ENCODE measurements around the gene PLLP. TPM values are rescaled to one million over a fixed set of nuclear protein-coding genes. Genes with fewer than 3 reads are reported as not detected.
A peak's percentile ranks its signal among the peaks of the same experiment; 100 is the strongest.

PLLP gene, protein sequence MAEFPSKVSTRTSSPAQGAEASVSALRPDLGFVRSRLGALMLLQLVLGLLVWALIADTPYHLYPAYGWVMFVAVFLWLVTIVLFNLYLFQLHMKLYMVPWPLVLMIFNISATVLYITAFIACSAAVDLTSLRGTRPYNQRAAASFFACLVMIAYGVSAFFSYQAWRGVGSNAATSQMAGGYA
- 10 to 100 TPM in 2 of 8 experiments, 1 to 10 TPM in 6; 1.3 to 52.6 (median 1.6) TPM for total RNA-seq

DNA sequence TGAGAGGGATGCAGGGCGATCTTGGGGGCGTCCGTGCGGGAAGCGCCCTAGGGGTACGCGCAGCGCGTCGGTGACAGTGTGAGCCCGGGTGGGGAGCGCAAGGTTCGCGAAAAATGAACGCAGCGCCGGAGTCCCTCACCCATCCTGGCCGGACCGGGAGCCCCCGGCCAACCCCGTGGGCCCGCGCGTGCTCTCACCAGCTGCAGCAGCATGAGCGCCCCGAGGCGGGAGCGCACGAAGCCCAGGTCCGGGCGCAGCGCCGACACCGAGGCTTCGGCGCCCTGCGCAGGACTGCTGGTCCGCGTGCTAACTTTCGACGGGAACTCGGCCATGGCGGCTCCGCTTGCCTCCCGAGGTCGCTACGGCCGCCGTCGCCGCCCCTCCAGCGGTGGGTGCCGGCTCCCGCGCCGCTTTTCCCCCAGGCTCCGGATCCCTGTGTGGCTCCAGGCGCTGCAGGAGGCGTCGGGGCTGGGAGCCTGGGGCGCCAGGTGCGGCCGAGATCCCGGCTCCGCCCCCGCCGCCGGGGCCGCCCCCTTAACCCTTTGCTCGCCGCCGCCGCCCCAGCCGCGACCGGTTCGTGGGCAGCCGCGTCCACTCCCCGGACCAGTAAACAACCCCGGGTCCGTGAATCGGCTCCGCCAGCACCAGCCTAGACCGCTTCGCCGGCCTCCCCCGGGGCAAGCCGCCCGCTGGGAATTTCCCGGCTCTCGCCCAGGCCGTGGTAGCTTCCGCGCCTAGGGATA lies at the start of gene PLLP:
Gene PLLP, minus strand, starts transcription at position 464 of the 743 bp plus-strand sequence. Its CDS starts 132 bp downstream, at position 332.
- in situ Hi-C loops (cut with MboI; ENCODE audit: low pct_unique_long_range_greater_than_20kb in 2 of 9, low sequenced_read_pairs in 9 of 9, unreplicated experiment in 9 of 9), result no loop called here
- Histone ChIP-seq H3K4me1 (replicated peaks in 1 of 2) (no peaks in the 10 kb centered on the region), H3K27ac (no peak within 1 kb of the TSS), H3K4me3 (peak within 1 kb of the TSS; percentile 36 to 58 (median 43))
- 0% methylated on average over 5 to 7 of the region's 95 CpGs; no CpG with 5 or more reads in 7 of the 10 experiments for WGBS, 10 experiments
- peak; percentile 62 to 89 (median 76) for ATAC-seq (replicated peaks in 6 of 8)

DNA sequence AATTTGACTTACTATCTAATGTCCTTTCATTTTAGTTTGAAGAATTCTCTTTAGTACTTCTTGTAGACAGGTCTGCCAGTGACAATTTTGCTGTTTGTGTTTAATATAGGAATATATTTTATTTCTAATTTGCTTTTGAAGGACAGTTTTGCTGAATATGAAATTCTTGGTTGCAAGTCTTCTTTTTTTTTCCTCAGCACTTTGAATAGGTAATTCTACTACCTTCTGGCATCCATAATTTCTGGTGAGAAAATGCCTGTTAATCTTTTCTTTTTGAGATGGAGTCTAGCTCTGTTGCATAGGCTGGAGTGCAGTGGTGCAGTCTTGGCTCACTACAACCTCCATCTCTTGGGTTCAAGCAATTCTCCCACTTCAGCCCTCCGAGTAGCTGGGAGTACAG lies 48.9 kb upstream of the PLLP start:
- in situ Hi-C loops (cut with MboI; ENCODE audit: low pct_unique_long_range_greater_than_20kb in 2 of 9, low sequenced_read_pairs in 9 of 9, unreplicated experiment in 9 of 9), result no loop called here
- no peak overlapping the region for H3K27ac ChIP-seq
- WGBS, 10 experiments, result 67 to 100% (median 89%) methylated on average over 1 of the region's 1 CpG; no CpG with 5 or more reads in 7 of the 10 experiments
- no peak overlapping the region for H3K4me3 ChIP-seq
- H3K4me1 ChIP-seq (replicated peaks in 1 of 2), result no peaks in the 10 kb centered on the region
- no peak for ATAC-seq (replicated peaks in 6 of 8)

DNA sequence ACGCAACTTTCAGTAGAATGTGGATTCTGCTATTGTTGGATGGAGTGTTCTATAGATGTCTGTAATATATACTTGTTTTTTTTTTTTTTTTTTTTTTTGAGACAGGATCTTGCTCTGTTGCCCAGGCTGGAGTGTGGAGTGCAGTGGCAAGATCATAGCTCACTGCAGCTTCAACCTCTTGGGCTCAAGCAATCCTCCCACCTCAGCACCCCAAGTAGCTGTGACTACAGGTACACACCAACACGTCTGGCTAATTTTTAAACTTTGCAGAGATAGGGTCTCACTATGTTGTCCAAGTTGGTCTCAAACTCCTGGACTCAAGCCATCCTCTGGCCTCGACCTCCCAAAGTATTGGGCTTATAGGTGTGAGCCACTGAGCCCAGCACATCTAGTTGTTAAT lies 46.9 kb upstream of the PLLP start:
- no peaks in the 10 kb centered on the region for H3K4me1 ChIP-seq (replicated peaks in 1 of 2)
- no peak overlapping the region for H3K4me3 ChIP-seq
- no peak for ATAC-seq (replicated peaks in 6 of 8)
- in situ Hi-C loops (cut with MboI; ENCODE audit: low pct_unique_long_range_greater_than_20kb in 2 of 9, low sequenced_read_pairs in 9 of 9, unreplicated experiment in 9 of 9), result no loop called here
- H3K27ac ChIP-seq, result no peak overlapping the region
- WGBS, 10 experiments, result 10 to 100% (median 69%) methylated on average over 1 to 3 of the region's 3 CpGs

DNA sequence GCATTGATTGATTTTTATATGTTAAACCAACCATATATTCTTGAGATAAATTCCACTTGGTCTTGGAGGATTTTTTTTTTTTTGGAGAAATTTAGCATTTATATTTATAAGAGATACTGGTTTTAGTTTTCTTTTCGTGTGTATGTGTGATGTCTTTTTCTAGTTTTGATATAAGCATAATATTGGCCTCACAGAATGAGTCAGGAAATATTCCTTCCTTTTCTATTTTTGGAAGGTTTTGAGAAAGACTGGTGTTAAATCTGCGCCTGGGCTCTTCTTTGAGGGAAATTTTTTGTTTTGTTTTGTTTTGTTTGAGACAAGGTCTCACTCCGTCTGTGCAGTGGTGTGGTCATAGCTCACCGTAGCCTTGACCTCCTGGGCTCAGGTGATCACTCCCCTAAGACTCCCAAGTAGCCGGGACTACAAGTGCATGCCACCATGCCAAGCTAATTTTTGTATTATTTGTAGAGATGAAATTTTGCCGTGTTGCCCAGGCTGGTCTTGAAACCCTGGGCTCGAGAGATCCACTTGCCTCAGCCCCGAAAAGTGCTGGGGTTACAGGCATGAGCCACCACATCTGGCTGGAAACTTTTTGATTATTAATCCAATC lies 45.4 kb upstream of the PLLP start:
- in situ Hi-C loops (cut with MboI; ENCODE audit: low pct_unique_long_range_greater_than_20kb in 2 of 9, low sequenced_read_pairs in 9 of 9, unreplicated experiment in 9 of 9), result no loop called here
- Histone ChIP-seq H3K4me1 (replicated peaks in 1 of 2) (no peaks in the 10 kb centered on the region), H3K4me3 (no peak overlapping the region), H3K27ac (no peak overlapping the region)
- WGBS, 10 experiments, result 33 to 95% (median 75%) methylated on average over 1 to 8 of the region's 8 CpGs; no CpG with 5 or more reads in 1 of the 10 experiments
- ATAC-seq (replicated peaks in 6 of 8), result no peak

DNA sequence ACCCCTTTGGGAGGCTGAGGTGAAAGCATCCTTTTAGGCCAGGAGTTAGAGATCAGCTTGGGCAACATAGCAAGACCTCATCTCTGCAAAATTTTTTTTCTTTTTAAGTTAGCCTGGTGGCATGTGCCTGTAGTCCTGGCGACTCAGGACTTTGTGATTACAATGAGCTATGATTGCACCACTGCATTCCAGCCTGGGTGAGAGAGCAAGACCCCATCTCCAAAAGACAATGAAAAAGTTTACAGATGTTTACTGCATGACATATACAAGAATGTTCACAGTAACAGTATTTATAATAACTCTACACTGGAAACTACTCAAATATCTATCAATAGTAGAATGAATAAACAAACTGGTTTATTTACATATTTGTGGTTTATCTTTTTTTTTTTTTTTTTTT lies 41.0 kb upstream of the PLLP start:
- Histone ChIP-seq H3K27ac (no peak overlapping the region), H3K4me1 (replicated peaks in 1 of 2) (no peaks in the 10 kb centered on the region), H3K4me3 (no peak overlapping the region)
- WGBS, 10 experiments, result 29 to 100% (median 49%) methylated on average over 1 of the region's 1 CpG; no CpG with 5 or more reads in 4 of the 10 experiments
- in situ Hi-C loops (cut with MboI; ENCODE audit: low pct_unique_long_range_greater_than_20kb in 2 of 9, low sequenced_read_pairs in 9 of 9, unreplicated experiment in 9 of 9), result no loop called here
- ATAC-seq (replicated peaks in 6 of 8), result no peak

DNA sequence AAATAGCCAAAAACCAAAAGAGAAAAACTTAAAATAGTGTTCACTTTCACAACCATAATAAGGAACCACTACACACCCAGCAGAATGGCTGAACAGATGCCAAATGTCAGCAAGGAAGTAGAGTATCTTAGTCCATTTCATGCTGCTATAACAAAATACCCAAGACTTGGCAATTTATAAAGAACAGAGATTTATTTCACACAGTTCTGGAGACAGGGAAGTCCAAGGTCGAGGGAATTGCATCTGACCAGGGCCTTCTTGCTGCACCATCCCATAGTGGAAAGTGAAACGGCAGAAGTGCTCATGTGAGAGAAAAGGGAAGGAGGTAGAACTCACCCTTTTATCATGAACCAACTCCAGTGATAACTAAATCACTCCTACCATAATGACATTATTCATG lies 40.3 kb upstream of the PLLP start:
- no peak overlapping the region for H3K27ac ChIP-seq
- WGBS, 10 experiments, result 18 to 90% (median 69%) methylated on average over 1 to 2 of the region's 2 CpGs; no CpG with 5 or more reads in 2 of the 10 experiments
- no peaks in the 10 kb centered on the region for H3K4me1 ChIP-seq (replicated peaks in 1 of 2)
- H3K4me3 ChIP-seq, result no peak overlapping the region
- in situ Hi-C loops (cut with MboI; ENCODE audit: low pct_unique_long_range_greater_than_20kb in 2 of 9, low sequenced_read_pairs in 9 of 9, unreplicated experiment in 9 of 9), result loop anchor here in 3 of 9 experiments (25.0 kb wide), 2 partner anchors 88 to 188 kb away; partner anchors contain the start of gene CCL17 (in 2 of the 3)
- ATAC-seq (replicated peaks in 6 of 8), result no peak

DNA sequence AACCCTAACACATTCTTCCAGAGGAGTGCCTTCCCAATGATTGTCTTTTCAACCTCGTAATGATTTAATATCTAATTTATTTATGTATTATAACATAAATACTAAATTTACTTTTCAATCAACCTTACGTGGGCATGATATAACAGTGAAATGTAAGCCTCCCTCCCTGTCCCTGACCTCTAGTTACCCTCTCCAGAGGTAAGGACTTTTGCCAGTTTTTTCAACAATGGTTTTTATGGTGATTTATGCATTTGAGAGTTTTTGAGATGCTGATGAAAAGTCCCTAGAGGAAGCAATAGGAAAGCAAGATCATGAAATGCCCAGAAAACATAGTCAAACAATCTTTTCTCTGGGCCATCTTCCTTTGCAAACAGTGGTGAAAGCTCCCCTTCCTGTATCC lies 35.2 kb upstream of the PLLP start:
- ATAC-seq (replicated peaks in 6 of 8), result no peak
- 49 to 80% (median 62%) methylated on average over 1 to 2 of the region's 2 CpGs; no CpG with 5 or more reads in 3 of the 10 experiments for WGBS, 10 experiments
- H3K4me3 ChIP-seq, result no peak overlapping the region
- no peak overlapping the region for H3K27ac ChIP-seq
- in situ Hi-C loops (cut with MboI; ENCODE audit: low pct_unique_long_range_greater_than_20kb in 2 of 9, low sequenced_read_pairs in 9 of 9, unreplicated experiment in 9 of 9), result loop anchor here in 3 of 9 experiments (25.0 kb wide), 2 partner anchors 93 to 193 kb away; partner anchors contain the start of gene CCL17 (in 2 of the 3)
- peaks cover 0 to 5% of the 10 kb centered on the region in 2 donors for H3K4me1 ChIP-seq (replicated peaks in 1 of 2)

DNA sequence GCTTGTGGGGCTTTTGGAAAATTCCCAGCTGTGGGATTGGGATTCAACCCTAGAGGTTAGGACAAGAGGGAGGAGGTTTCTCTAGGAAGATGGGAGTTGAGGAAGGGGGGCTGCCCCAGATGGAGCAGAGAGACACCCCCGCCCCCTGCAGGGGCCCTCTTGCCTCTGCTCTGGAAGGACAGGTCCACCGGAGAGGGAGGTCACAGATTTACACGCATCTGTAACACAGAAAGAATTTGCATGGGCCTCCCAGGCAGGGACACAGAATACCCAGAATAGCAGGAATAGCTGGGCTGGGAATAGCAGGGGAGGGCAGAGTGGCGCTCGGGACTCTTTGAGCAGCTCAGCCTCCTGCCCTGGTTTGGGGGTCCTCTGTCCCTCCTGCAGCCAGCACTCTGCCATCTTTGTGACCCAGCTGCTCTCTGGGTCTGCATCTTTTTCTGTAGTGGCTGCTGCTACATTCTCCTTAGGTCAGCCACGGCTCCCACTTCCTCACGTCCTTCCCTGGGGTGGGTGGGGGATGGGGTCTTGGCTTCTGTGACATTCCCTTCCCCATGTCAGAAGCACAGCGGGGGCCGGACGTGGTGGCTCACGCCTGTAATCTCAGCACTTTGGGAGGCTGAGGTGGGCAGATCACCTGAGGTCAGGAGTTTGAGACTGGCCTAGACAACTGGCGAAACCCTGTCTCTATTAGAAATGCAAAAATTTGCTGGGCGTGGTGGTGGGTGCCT lies 33.9 kb upstream of the PLLP start:
- in situ Hi-C loops (cut with MboI; ENCODE audit: low pct_unique_long_range_greater_than_20kb in 2 of 9, low sequenced_read_pairs in 9 of 9, unreplicated experiment in 9 of 9), result loop anchor here in 3 of 9 experiments (25.0 kb wide), 2 partner anchors 94 to 194 kb away; partner anchors contain the start of gene CCL17 (in 2 of the 3)
- Histone ChIP-seq H3K27ac (peak overlapping the region in 1 of 2 donors; percentile 37), H3K4me3 (no peak overlapping the region), H3K4me1 (replicated peaks in 1 of 2) (peaks cover 0 to 5% of the 10 kb centered on the region in 2 donors)
- ATAC-seq (replicated peaks in 6 of 8), result peak; percentile 37 to 73 (median 65)
- 10 to 49% (median 27%) methylated on average over 2 to 7 of the region's 13 CpGs; no CpG with 5 or more reads in 5 of the 10 experiments for WGBS, 10 experiments

DNA sequence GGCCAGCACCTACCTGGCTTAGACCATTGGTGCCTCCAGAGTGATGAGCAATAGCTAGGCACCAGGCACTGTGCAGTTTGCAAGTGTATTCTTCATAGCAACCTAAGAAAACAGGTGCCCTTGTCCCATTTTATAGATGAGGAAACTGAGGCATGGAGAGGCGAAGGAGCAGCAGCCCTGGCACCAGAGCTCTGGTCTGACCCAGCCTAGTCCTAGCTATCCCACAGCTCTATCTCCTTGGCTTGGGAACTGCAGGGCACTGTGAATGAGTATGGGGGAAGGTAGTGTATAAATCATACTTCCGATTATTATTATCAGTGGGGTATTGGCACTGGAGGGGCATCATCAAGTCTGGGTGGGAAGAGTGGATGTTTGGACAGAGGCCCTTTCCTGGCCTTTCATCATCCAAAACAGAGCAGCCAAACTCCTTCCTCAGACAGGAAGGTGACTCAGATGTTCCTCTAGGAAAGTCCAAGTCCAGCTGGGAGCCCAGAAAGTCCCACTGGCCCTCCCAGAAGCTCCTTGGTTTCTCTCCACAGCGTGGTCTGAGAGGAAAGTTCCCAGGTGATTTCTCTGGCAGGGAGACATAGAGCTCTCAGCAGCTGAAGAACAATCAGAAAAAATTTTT lies 32.0 kb upstream of the PLLP start:
- Histone ChIP-seq H3K27ac (no peak overlapping the region), H3K4me1 (replicated peaks in 1 of 2) (peaks cover 0 to 5% of the 10 kb centered on the region in 2 donors), H3K4me3 (no peak overlapping the region)
- 0 to 100% (median 87%) methylated on average over 1 to 3 of the region's 3 CpGs; no CpG with 5 or more reads in 4 of the 10 experiments for WGBS, 10 experiments
- in situ Hi-C loops (cut with MboI; ENCODE audit: low pct_unique_long_range_greater_than_20kb in 2 of 9, low sequenced_read_pairs in 9 of 9, unreplicated experiment in 9 of 9), result loop anchor here in 3 of 9 experiments (25.0 kb wide), 2 partner anchors 96 to 196 kb away; partner anchors contain the start of gene CCL17 (in 2 of the 3)
- peak in 2 of 8 experiments; percentile 38 to 68 for ATAC-seq (replicated peaks in 6 of 8)

DNA sequence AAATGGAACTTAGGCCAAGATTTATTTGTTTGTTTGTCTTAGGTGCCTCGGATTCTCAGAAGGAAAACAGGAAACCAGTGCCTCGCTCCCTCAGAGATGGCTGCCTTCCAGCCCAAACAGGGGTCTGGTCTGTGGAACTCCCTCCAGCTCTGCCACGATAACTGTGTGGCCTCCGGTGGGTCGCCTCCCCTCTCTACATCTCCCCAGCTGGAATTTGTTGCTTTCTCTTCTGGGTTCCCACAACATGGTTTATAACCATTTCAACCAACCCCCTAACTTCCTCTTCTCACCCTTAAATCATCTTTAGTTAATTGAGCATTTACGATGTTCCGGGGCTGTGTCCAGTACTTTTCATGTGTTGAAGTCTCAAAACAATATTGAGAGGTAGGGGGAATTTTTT lies 30.9 kb upstream of the PLLP start:
- in situ Hi-C loops (cut with MboI; ENCODE audit: low pct_unique_long_range_greater_than_20kb in 2 of 9, low sequenced_read_pairs in 9 of 9, unreplicated experiment in 9 of 9), result loop anchor here in 3 of 9 experiments (25.0 kb wide), 2 partner anchors 97 to 197 kb away; partner anchors contain the start of gene CCL17 (in 2 of the 3)
- H3K4me1 ChIP-seq (replicated peaks in 1 of 2), result peaks cover 0 to 5% of the 10 kb centered on the region in 2 donors
- no peak overlapping the region for H3K4me3 ChIP-seq
- no peak for ATAC-seq (replicated peaks in 6 of 8)
- WGBS, 10 experiments, result 43 to 100% (median 82%) methylated on average over 1 to 7 of the region's 7 CpGs; no CpG with 5 or more reads in 3 of the 10 experiments
- H3K27ac ChIP-seq, result no peak overlapping the region

DNA sequence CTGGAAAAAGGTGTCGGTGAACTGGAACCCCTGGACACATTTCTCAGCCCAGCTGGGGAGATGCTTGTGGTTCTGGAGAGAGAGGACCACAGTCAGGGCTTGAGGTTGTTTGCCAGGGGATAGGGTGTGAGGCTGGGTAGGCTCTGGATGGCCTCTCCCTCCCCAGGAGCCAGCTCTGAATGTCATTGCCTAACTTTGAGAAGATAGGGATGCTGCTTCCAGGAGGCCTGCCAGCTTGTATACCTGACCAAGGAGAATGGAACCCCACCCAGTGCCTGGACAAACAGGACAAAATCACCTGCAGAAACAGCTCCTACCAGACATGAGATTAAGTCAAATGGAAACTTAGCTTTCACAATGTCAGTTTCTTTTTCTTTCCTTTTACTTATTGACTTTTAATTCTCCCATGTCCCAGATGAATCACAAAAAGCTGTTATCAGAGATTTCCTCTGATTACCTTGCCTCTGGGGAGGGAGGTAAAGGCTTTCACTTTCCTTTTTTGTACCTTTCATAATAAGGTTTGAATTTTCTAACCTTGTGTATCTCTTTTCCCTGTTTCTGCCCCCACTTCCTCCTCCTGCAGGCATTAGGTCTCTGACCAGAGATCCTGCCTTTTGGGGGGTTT lies 29.8 kb upstream of the PLLP start:
- Histone ChIP-seq H3K4me1 (replicated peaks in 1 of 2) (peaks cover 0 to 5% of the 10 kb centered on the region in 2 donors), H3K27ac (no peak overlapping the region), H3K4me3 (no peak overlapping the region)
- ATAC-seq (replicated peaks in 6 of 8), result peak in 1 of 8 experiments; percentile 14
- WGBS, 10 experiments, result 57 to 92% (median 80%) methylated on average over 1 of the region's 1 CpG; no CpG with 5 or more reads in 7 of the 10 experiments
- in situ Hi-C loops (cut with MboI; ENCODE audit: low pct_unique_long_range_greater_than_20kb in 2 of 9, low sequenced_read_pairs in 9 of 9, unreplicated experiment in 9 of 9), result loop anchor here in 3 of 9 experiments (25.0 kb wide), 2 partner anchors 98 to 198 kb away; partner anchors contain the start of gene CCL17 (in 2 of the 3)

All from motor neuron (in vitro differentiated cells).